Ovary (tissue), 9 donors: ENCODE measurements around the gene RABEPK. TPM values are rescaled to one million over a fixed set of nuclear protein-coding genes. Genes with fewer than 3 reads are reported as not detected.
"Not testable (repeated sequence)": the region's sequence is repeated elsewhere in the genome, so short reads cannot be mapped to it uniquely, and the experiment has no call there.

Source experiments
- DNase-seq, 5 donors: peaks; one replicate each; pipeline ENCODE4 v3.0.0-alpha.2; 2019 to 2020
- H3K27ac ChIP-seq, 2 donors: fragments of 200-600 bp; one replicate each; pipeline versions ENCODE4 v1.5.1 to v1.8.0; 2019 to 2022
- H3K27me3 ChIP-seq: fragments of 200-600 bp; one replicate; pipeline ENCODE4 v1.8.0; 2022
- H3K36me3 ChIP-seq: fragments of 200-600 bp; sonication (generic); one replicate; pipeline ENCODE4 v1.5.1; 2019
- H3K4me1 ChIP-seq: one replicate; pipeline ENCODE4 v1.8.1; 2013; ENCODE audit warnings: mild to moderate bottlenecking, moderate library complexity; ENCODE audit not compliant: insufficient read depth
- H3K4me3 ChIP-seq: fragments of 200-600 bp; sonication (generic); one replicate; pipeline ENCODE4 v1.5.1; 2017
- H3K9me3 ChIP-seq, 2 donors: fragments of 200-600 bp in 1 of 2; sonication (generic) in 1 of 2; one replicate each; pipeline versions ENCODE4 v1.5.1 to v1.8.1; 2013 to 2019; ENCODE audit warnings: mild to moderate bottlenecking in 1 of 2, moderate library complexity in 1 of 2
- EP300 ChIP-seq: sonication (generic); formaldehyde crosslinking; IDR thresholded peaks from one replicate; pipeline ENCODE4 v1.6.1; 2017; ENCODE audit warnings: antibody characterized with exemption
- POLR2A ChIP-seq: fragments of 450-650 bp; IDR thresholded peaks from one replicate; pipeline ENCODE4 v1.6.1; 2017; ENCODE audit warnings: antibody characterized with exemption, mild to moderate bottlenecking, moderate library complexity
- WGBS, 3 donors: extraction: QIAGEN DNeasy Blood & Tissue Kit in 1 of 3; methylation state at CpG; one replicate each; pipeline versions ENCODE4 v1.1.5 to v1.1.7; 2013 to 2017; 5-methylcytosine and 5-hydroxymethylcytosine counted together
- intact Hi-C, 4 donors: fragments of 100-400 bp; cut with DNase I; formaldehyde crosslinking; loops; one replicate each; pipeline versions ENCODE4 v1.11.0 to v1.15.1; 2022 to 2023
- polyA plus RNA-seq, 2 donors: library from polyadenylated mRNA; stranded (reverse); fragments of 200-250 nt in 1 of 2; fragments of 350-450 nt in 1 of 2; fragmentation: Illumina TruSeq in 1 of 2; extraction: RNeasy Lipid Tissue Mini Kit (QIAGEN cat#74804) in 1 of 2; gene quantifications; one replicate each; pipeline ENCODE4 v1.2.3, GENCODE V29; 2013 to 2014
- total RNA-seq, 7 donors: library from RNA; depleted of rRNA in 2 of 7; stranded (reverse); fragments of >200 nt in 2 of 7; fragmentation: NEBNext Ultra II Directional in 3 of 7; extraction: Animal tissue kit (Norgen Biotek cat#: 25700) in 3 of 7; gene quantifications; one replicate each; pipeline versions ENCODE4 v1.1.0 to v1.2.4, GENCODE V29; 2016 to 2023
- TF ChIP-seq, protein P1 (sequence below), 3 donors: fragments of 450-650 bp in 2 of 3; fragments of 200-600 bp in 1 of 3; IDR thresholded peaks; one replicate each; pipeline versions ENCODE4 v1.5.1 to v1.8.0; 2016 to 2022; ENCODE audit warnings: antibody characterized with exemption in 3 of 3, mild to moderate bottlenecking in 1 of 3
- donor health status: DM: no; HTN: no; CAD: no; lungs with moderate emphysema.
- donor health status: DM: no; HTN: no; CAD: no.
- donor health status: Bipolar disorder and iron deficiency.
- donor health status: DM: yes; HTN: yes; CAD: no.
- donor health status: DM: no; HTN: no; CAD: no.
- donor health status: DM: yes; HTN: yes; CAD: no.

RABEPK gene
- total and polyA plus RNA-seq, 9 donors: 7.7 to 24.4 (median 15.0) TPM

DNA sequence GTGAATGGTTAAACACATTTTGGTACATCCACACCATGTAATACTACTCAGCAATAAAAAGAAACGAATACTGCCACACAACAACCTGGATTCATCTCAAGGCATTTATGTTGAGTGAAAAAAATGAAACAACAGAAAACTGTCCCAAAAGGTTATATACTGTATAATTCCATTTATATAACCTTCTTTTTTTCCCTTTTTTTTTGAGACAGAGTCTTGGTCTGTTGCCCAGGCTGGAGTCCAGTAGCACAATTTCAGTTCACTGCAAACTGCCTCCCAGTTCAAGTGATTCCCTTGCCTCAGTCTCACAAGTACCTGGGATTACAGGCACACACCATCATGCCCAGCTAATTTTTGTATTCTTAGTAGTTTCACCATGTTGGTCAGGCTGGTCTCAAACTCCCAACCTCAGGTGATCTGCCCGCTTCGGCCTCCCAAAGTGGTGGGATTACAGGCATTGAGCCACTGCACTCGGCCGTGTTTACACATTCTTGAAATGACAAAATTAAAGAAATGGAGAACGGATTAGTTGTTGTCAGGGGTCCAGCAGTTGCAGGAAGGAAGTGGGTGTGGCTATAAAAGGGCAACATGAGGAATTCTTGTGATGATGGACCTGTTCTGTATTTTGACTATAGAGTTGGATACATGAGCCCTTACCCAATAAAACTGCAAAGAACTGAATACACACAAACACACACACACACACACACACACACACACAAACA, 28.1 kb upstream of the RABEPK start:
- WGBS, 3 donors: 37 to 47% (median 44%) methylated on average over 6 of the region's 6 CpGs
- Histone ChIP-seq H3K27ac (no peak overlapping the region), H3K36me3 (no peaks in the 10 kb centered on the region), H3K4me1 (no peaks in the 10 kb centered on the region), H3K27me3 (no peaks in the 10 kb centered on the region), H3K9me3 (no peaks in the 10 kb centered on the region), H3K4me3 (no peak overlapping the region)
- DNase-seq: no peak
- intact Hi-C loops: no loop called here
- no peak for TF ChIP-seq EP300

DNA sequence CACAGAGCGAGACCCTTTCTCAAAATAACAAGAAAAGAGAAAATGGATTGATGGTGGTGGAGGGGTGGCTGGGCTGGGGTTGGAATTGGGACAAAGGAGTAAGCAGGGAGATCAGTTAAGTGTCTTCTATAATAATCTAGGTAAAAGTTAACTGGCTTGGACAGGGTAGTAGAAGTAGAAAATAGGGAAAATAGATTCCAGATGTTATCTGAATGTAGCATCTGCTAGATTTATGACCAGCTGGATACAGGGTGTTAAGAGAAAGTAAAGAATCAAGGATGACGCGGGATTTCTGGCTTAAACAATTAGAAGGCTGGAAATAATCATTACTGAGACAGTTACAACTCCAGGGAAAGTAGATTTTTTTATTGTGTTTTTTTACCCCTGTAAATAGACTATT, 23.7 kb upstream of the RABEPK start:
- no peak for DNase-seq
- 74 to 93% (median 86%) methylated on average over 3 of the region's 3 CpGs for WGBS, 3 donors
- TF ChIP-seq, protein P1, sequence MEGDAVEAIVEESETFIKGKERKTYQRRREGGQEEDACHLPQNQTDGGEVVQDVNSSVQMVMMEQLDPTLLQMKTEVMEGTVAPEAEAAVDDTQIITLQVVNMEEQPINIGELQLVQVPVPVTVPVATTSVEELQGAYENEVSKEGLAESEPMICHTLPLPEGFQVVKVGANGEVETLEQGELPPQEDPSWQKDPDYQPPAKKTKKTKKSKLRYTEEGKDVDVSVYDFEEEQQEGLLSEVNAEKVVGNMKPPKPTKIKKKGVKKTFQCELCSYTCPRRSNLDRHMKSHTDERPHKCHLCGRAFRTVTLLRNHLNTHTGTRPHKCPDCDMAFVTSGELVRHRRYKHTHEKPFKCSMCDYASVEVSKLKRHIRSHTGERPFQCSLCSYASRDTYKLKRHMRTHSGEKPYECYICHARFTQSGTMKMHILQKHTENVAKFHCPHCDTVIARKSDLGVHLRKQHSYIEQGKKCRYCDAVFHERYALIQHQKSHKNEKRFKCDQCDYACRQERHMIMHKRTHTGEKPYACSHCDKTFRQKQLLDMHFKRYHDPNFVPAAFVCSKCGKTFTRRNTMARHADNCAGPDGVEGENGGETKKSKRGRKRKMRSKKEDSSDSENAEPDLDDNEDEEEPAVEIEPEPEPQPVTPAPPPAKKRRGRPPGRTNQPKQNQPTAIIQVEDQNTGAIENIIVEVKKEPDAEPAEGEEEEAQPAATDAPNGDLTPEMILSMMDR (IDR thresholded peaks at IDR 0.05): no peak
- no peak for TF ChIP-seq POLR2A
- TF ChIP-seq EP300: no peak
- H3K36me3 ChIP-seq: no peaks in the 10 kb centered on the region
- no peaks in the 10 kb centered on the region for H3K27me3 ChIP-seq
- intact Hi-C loops: no loop called here
- H3K4me3 ChIP-seq: no peak overlapping the region
- no peaks in the 10 kb centered on the region for H3K9me3 ChIP-seq
- no peaks in the 10 kb centered on the region for H3K4me1 ChIP-seq
- H3K27ac ChIP-seq: no peak overlapping the region

DNA sequence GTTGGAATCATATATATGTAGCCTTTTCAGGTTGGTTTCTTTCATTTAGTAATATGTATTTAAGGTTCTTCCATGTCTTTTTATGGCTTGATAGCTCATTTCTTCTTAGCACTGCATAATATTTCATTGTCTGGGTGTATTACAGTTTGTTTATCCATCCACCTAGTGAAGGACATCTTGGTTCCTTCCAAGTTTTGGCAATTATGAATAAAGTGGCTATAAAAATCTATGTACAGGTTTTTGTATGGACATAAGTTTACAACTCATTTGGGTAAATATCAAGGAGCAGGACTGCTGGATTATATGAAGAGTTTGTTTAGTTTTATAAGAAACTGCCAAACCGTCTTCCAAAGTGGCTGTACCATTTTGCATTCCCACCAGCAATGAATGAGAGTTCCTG, 22.5 kb upstream of the RABEPK start:
- TF ChIP-seq EP300 (no peak), POLR2A (no peak)
- TF ChIP-seq, protein P1 (IDR thresholded peaks at IDR 0.05): no peak
- Histone ChIP-seq H3K4me3 (no peak overlapping the region), H3K27ac (no peak overlapping the region), H3K27me3 (no peaks in the 10 kb centered on the region), H3K36me3 (no peaks in the 10 kb centered on the region), H3K9me3 (no peaks in the 10 kb centered on the region), H3K4me1 (no peaks in the 10 kb centered on the region)
- 91 to 98% (median 96%) methylated on average over 1 of the region's 1 CpG for WGBS, 3 donors
- DNase-seq: no peak
- intact Hi-C loops: no loop called here

DNA sequence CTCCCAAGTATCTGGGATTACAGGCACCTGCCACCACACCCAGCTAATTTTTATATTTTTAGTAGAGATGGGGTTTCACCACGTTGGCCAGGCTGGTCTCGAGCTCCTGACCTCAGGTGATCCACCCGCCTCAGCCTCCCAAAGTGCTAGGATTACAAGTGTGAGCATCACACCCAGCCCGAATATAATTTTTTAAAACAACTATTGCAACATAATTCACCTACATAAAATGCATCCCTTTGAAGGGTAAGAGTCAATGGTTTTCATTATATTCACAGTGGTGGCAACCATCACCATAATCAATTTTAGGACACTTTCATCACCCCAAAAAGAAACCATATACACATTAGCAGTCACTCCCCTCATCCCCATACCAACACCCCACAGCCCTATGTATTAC, 20.6 kb upstream of the RABEPK start:
- 89 to 93% (median 90%) methylated on average over 4 of the region's 4 CpGs for WGBS, 3 donors
- H3K27ac ChIP-seq, H3K4me3 ChIP-seq, intact Hi-C loops, H3K27me3 ChIP-seq, DNase-seq, H3K4me1 ChIP-seq, H3K9me3 ChIP-seq, H3K36me3 ChIP-seq: not testable (repeated sequence)

DNA sequence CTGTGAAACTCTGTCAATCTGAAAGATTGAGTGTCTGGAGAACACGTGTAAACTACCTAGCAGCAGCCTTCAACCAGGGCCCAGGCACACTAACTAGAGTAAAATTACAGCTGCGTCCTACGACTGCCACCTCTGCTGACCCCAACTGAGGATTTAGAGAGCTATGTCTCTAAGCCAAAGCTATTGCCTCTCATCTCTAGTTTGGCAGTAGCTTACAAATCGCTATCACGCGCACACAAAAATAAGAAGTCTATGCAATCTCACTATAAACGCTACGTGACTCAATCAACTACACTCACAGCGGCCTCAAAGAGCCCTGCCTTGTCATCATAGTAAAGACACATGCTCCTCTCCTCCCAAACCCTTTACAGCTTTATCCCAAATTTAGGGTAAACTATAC, 19.5 kb upstream of the RABEPK start:
- Histone ChIP-seq H3K27ac (no peak overlapping the region), H3K4me3 (no peak overlapping the region), H3K27me3 (no peaks in the 10 kb centered on the region), H3K9me3 (no peaks in the 10 kb centered on the region), H3K4me1 (peaks cover 5% of the 10 kb centered on the region), H3K36me3 (no peaks in the 10 kb centered on the region)
- intact Hi-C loops: no loop called here
- WGBS, 3 donors: 86 to 92% (median 91%) methylated on average over 9 of the region's 9 CpGs
- no peak for DNase-seq
- TF ChIP-seq, protein P1 (IDR thresholded peaks at IDR 0.05): no peak
- TF ChIP-seq POLR2A (no peak), EP300 (no peak)

DNA sequence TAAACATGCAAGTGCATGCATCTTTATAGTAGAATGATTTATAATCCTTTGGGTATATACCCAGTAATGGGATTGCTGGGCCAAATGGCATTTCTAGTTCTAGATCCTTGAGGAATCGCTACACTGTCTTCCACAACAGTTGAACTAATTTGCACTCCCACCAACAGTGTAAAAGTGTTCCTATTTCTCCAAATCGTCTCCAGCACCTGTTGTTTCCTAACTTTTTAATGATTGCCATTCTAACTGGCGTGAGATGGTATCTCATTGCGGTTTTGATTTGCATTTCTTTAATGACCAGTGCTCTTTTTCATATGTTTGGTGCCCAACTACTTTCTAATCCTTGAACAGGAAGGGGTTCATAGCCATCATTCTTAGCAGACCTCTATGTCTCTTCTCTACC, 18.6 kb upstream of the RABEPK start:
- 93 to 96% (median 95%) methylated on average over 4 of the region's 4 CpGs for WGBS, 3 donors
- DNase-seq, H3K4me3 ChIP-seq, H3K27me3 ChIP-seq, H3K9me3 ChIP-seq, intact Hi-C loops, H3K36me3 ChIP-seq, H3K4me1 ChIP-seq, H3K27ac ChIP-seq: not testable (repeated sequence)
